ENCODE measurements around the gene KPNA2. TPM values are rescaled to one million over a fixed set of nuclear protein-coding genes. Genes with fewer than 3 reads are reported as not detected.
"Not testable (repeated sequence)": the region's sequence is repeated elsewhere in the genome, so short reads cannot be mapped to it uniquely, and the experiment has no call there.

The KPNA2 gene
- total and polyA plus RNA-seq, 10 donors: 12.4 to 49.2 (median 32.3) TPM

DNA sequence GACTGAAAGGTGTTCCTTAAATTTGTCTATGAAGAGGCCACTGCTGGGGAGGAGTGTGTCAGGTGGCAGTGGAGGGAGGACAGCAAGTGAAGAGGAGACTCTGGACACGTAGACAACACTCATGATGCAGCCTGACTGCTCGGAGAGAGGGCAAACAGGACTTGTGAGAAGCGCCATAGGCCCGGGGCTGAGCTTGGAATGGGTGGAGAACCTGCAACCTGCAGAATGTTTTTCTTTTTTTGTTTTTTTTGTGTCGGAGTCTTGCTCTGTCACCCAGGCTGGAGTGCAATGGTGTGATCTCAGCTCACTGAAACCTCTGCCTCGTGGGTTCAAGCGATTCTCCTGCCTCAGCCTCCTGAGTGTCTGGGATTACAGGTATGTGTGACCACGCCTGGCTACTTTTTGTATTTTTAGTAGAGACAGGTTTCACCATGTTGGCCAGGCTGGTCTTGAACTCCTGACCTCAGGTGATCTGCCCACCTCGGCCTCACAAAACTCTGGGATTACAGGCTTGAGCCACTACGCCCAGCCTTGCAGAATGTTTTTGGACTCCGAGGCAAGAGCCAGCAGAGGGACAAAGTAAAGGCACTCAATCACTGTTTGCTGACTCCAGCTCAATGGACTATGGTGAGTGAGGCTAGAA, 20.3 kb upstream of the KPNA2 start:
- DNase-seq: peak; percentile 56
- intact Hi-C loops (cut with DNase I; ENCODE audit: low total_unique reads): no loop called here
- no peak overlapping the region for H3K27ac ChIP-seq
- peaks cover 0 to 24% (median 8%) of the 10 kb centered on the region in 6 donors for H3K4me1 ChIP-seq
- TF ChIP-seq POLR2A (IDR thresholded peaks at IDR 0.05): no peak
- TF ChIP-seq, protein P1, sequence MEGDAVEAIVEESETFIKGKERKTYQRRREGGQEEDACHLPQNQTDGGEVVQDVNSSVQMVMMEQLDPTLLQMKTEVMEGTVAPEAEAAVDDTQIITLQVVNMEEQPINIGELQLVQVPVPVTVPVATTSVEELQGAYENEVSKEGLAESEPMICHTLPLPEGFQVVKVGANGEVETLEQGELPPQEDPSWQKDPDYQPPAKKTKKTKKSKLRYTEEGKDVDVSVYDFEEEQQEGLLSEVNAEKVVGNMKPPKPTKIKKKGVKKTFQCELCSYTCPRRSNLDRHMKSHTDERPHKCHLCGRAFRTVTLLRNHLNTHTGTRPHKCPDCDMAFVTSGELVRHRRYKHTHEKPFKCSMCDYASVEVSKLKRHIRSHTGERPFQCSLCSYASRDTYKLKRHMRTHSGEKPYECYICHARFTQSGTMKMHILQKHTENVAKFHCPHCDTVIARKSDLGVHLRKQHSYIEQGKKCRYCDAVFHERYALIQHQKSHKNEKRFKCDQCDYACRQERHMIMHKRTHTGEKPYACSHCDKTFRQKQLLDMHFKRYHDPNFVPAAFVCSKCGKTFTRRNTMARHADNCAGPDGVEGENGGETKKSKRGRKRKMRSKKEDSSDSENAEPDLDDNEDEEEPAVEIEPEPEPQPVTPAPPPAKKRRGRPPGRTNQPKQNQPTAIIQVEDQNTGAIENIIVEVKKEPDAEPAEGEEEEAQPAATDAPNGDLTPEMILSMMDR (IDR thresholded peaks at IDR 0.05 in 8 of 11, conservative IDR thresholded peaks at IDR 0.05 in 3 of 11): no peak
- no peak for TF ChIP-seq POLR2AphosphoS5 (IDR thresholded peaks at IDR 0.05)
- H3K9me3 ChIP-seq: no peaks in the 10 kb centered on the region
- H3K36me3 ChIP-seq: no peaks in the 10 kb centered on the region
- 84 to 93% (median 91%) methylated on average over 11 of the region's 11 CpGs for whole genome bisulfite sequencing, 5 donors
- H3K4me3 ChIP-seq: no peak overlapping the region
- H3K27me3 ChIP-seq (replicated peaks in 1 of 7): no peaks in the 10 kb centered on the region

DNA sequence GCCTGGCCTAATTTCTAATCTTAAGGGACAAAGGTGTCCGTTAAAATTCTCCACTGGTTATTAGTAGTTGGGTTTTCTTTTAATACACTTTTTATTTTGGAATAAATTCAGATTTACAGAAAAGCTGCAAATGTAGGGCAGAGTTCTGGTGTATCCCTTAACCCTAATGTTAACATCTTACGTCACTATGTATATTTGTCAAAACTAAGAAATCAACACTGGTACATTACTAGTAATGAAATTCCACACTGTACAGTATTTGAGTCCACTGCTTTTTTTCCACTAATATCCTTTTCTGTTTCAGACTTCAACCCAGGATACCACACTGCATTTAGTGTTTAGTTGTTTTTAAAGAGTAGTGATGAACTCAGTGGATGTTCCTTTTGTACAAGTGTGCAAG, 18.7 kb upstream of the KPNA2 start:
- Histone ChIP-seq H3K36me3 (no peaks in the 10 kb centered on the region), H3K4me1 (peaks cover 0 to 29% (median 11%) of the 10 kb centered on the region in 6 donors), H3K9me3 (no peaks in the 10 kb centered on the region), H3K27me3 (replicated peaks in 1 of 7) (no peaks in the 10 kb centered on the region), H3K27ac (no peak overlapping the region), H3K4me3 (no peak overlapping the region)
- intact Hi-C loops (cut with DNase I; ENCODE audit: low total_unique reads): no loop called here
- 93 to 99% (median 94%) methylated on average over 2 of the region's 2 CpGs for WGBS, 5 donors
- no peak for DNase-seq
- TF ChIP-seq, protein P1 (IDR thresholded peaks at IDR 0.05 in 8 of 11, conservative IDR thresholded peaks at IDR 0.05 in 3 of 11): no peak
- no peak for TF ChIP-seq POLR2AphosphoS5 (IDR thresholded peaks at IDR 0.05)
- TF ChIP-seq POLR2A (IDR thresholded peaks at IDR 0.05): no peak

DNA sequence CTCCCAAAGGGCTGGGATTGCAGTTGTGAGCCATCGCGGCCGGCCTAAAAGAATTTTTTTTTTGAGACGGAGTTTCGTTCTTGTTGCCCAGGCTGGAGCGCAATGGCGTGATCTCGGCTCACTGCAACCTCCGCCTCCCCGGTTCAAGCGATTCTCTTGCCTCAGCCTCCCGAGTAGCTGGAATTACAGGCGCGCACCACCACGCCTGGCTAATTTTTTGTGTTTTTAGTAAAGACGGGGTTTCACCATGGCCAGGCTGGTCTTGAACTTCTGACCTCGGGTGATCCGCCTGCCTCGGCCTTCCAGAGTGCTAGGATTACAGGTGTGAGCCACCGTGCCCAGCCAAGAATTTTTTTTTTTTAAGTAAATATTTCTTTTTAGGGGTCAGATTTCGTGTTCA, 17.0 kb upstream of the KPNA2 start:
- 94 to 96% (median 95%) methylated on average over 21 of the region's 21 CpGs for WGBS, 5 donors
- DNase-seq; H3K4me3 ChIP-seq; H3K36me3 ChIP-seq; H3K9me3 ChIP-seq; intact Hi-C loops (cut with DNase I; ENCODE audit: low total_unique reads); H3K27ac ChIP-seq; H3K27me3 ChIP-seq (replicated peaks in 1 of 7): not testable (repeated sequence)
- H3K4me1 ChIP-seq: peaks cover 0 to 29% (median 11%) of the 10 kb centered on the region in 6 donors

DNA sequence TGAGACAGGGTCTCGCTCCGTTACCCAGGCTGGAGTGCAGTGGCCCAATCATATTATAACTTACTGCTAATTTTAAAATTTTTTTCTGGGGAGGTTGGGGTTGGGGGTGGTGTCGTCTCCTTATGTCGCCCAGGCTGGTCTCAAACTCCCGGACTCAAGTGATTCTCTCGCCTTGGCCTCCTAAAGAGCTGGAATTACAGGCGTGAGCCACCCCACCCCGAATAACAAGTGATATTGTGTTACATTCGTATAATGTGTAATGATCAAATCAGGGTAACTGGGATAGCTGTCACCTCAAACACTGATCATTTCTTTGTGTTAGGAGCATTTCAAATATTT, 16.2 kb upstream of the KPNA2 start:
- peak overlapping the region in 2 of 8 donors; percentile 61 to 69 for H3K4me3 ChIP-seq
- intact Hi-C loops (cut with DNase I; ENCODE audit: low total_unique reads): no loop called here
- no peak for TF ChIP-seq POLR2AphosphoS5 (IDR thresholded peaks at IDR 0.05)
- TF ChIP-seq, protein P1 (IDR thresholded peaks at IDR 0.05 in 8 of 11, conservative IDR thresholded peaks at IDR 0.05 in 3 of 11): no peak
- TF ChIP-seq POLR2A (IDR thresholded peaks at IDR 0.05): no peak
- H3K4me1 ChIP-seq: peaks cover 0 to 29% (median 11%) of the 10 kb centered on the region in 6 donors
- no peaks in the 10 kb centered on the region for H3K9me3 ChIP-seq
- 82 to 91% (median 87%) methylated on average over 9 of the region's 9 CpGs for WGBS, 5 donors
- no peak for DNase-seq
- no peaks in the 10 kb centered on the region for H3K36me3 ChIP-seq
- H3K27me3 ChIP-seq (replicated peaks in 1 of 7): no peaks in the 10 kb centered on the region
- H3K27ac ChIP-seq: peak overlapping the region in 7 of 8 donors; percentile 78 to 88 (median 83)
